Kidney glomerular epithelial cell (primary cell): Measurements from ENCODE around the gene OR11H7.
A peak's percentile ranks its signal among the peaks of the same experiment; 100 is the strongest.
"Not testable (repeated sequence)": the region's sequence is repeated elsewhere in the genome, so short reads cannot be mapped to it uniquely, and the experiment has no call there.

Experiments used
- DNase-seq: peaks from one replicate; lab custom pipeline; 2025; lab: John Stamatoyannopoulos, UW

Gene OR11H7

DNA sequence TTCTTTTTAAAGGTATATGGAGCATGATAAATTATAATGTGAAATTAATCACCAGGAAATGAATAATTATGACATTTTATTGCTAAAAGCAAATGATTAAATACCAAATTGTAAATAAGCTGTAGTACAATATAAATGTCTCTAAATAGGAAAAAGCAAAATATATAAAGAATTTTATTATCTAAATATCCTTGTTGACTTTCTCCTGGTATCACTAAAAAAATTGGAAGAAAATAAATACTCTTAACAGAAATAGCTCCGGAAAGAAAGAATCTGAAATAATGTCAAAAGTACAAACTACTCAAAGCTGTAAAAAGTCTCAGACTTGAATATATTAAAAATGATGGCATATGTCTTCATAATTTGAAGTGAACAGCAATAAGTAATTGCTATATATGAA is at the start of gene OR11H7:
Gene OR11H7, plus strand, starts transcription at position 301 of the 400 bp plus-strand sequence.
- DNase-seq, result no peak

DNA sequence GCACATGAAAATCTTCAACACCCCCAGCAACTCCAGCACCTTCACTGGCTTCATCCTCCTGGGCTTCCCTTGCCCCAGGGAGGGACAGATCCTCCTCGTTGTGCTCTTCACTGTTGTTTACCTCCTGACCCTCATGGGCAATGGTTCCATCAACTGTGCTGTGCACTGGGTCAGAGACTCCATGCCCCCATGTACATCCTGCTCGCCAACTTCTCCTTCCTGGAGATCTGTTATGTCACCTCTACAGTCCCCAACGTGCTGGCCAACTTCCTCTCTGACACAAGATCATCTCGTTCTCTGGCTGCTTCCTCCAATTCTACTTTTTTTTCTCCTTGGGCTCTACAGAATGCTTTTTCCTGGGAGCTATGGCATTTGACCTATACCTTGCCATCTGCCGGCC is 49.6 kb upstream of the OR11H7 start:
- DNase-seq, result no peak

DNA sequence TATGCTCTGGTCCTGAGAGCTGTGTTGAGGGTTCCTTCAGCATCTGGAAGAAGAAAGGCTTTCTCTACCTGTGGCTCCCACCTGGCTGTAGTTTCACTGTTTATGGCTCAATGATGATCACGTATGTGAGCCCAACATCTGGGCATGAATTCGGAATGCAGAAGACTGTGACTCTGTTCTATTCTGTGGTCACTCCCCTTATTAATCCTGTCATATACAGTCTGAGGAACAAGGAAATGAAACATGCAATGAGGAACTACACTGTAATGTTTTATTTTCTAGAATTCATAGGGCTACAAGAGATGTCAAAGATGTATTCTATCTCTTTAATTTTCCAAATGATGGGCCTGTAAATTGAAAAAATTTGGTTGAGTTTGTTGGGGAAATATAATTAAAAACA is 48.9 kb upstream of the OR11H7 start:
- no peak for DNase-seq

DNA sequence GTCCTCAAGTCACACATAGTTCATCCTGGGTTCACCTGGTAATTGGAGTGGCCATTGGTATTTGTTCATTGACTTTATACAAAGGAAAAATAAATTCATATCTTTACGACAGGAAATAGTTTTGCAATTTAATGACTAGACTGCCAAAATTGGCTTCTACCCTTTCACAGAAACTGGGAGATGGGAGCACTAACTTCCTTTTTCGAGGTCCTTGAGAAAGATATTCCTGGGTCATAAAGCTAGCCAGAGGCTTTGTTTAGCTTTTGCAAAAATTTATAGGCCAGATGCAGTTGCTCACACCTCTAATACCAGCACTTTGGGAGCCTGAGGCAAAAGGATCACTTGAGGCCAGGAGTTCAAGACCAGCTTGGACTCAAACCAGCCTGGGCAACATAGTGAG is 48.3 kb upstream of the OR11H7 start:
- no peak for DNase-seq

DNA sequence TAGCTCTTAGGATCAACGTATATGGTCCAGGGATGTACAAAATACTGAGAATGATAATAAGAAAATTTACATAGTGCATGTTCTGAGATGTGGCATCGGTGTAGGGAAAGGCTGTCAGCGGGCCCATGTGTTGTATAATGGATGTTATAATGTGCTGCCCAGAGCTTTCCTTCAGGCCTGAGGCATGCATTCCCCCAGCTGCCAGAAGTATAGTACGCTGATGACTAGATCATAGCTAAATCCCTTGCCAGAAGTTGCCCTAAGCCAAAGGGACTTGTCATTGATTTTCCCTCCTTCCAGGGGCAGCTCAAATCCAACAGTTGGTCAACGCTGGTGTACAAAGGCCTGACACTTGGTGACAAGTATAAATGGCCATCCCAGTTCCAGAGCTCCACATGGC is 44.6 kb upstream of the OR11H7 start:
- no peak for DNase-seq

DNA sequence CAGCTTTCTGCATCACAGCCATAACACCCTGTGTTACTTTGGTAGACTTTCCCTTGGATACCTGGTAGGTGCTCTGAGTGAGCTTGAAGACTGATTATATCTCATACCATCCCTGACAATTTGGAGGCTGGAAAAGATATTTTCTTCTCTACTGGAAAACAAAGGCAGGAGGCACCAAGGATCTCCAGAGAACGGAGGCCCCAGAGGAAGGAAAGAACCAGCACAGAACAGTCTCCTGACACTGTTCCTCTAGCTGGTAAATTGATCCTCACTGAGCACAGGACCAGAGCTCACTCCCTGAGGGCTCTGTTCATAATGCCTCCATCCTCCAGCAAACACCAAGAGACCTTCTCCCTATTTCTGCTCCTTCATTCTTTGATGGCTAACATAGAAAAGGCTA is 38.2 kb upstream of the OR11H7 start, which contains the start of gene OR11G2:
Gene OR11G2, plus strand, starts transcription at position 301 of the 400 bp plus-strand sequence. CDS start 6,542 bp downstream, outside the sequence.
- DNase-seq, result no peak

DNA sequence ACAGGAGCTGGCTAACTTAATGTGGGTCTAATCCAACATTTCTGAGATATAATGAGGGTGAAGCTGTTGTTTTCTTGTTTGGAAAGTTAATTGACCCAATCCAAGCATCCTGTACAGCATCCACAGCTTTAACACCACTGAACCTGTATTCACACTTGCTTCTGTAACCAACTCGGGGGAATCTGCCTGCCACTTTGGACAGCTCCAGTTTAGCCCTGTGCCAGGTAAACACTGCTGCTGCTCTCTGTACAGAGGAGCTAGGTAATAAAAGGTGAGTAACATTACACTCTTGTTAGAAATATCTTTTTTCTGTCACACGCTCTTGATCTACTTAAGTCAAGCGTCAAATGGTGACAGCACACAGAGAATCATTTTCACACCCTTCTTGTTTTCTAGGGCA is 37.4 kb upstream of the OR11H7 start:
- DNase-seq, result no peak

DNA sequence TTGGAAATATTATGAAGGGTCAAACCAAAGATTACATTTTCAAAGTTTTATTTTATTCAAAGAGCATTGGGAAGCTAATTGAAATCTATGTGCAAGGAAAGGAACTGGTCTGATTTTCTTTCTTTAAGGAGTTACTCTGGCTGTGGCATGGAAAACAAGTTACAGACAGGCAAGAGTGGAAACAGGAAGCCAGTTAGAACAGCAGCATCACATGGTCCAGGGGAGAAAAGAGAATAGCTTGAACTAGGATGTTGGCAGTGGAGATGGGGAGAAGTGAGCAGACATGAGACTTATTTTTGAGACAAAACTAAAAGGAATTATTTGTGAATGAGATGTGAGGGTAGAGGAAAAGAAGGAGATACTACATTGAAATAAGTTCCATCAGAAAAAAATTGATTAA is 34.7 kb upstream of the OR11H7 start:
- no peak for DNase-seq

DNA sequence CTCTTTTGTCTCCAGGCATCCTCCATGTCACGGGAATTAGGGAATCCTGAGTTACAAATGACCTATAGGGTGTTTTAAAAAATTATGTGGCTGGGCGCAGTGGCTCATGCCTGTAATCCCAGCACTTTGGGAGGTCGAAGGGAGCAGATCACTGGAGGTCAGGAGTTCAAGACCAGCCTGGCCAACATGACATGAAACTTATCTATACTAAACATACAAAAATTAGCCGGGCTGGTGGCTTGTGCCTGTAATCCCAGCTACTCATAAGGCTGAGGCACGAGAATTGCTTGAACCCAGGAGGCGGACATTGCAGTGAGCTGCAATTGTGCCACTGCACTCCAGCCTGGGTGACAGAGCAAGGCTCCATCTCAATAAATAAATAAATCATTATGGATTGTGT is 33.6 kb upstream of the OR11H7 start:
- DNase-seq, result not testable (repeated sequence)

DNA sequence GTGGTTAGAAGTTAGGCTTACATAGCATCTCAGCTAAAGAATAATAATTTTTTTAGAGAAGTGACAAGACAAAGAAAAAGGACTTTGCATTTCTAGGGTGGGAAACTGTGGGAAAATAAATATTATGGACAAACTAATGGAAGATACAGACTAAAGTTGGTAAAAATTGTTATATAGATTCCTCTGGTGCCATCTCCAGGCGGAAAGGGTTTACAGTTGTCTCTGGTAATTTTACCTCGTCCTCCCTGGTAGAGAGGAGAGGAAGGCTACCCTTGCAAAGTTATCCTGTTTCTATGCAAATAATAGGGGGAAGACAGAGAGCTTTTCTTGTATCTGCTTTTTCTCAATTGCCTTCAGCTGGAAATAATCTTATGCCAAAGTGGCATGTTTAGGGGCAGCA is 32.9 kb upstream of the OR11H7 start:
- no peak for DNase-seq

DNA sequence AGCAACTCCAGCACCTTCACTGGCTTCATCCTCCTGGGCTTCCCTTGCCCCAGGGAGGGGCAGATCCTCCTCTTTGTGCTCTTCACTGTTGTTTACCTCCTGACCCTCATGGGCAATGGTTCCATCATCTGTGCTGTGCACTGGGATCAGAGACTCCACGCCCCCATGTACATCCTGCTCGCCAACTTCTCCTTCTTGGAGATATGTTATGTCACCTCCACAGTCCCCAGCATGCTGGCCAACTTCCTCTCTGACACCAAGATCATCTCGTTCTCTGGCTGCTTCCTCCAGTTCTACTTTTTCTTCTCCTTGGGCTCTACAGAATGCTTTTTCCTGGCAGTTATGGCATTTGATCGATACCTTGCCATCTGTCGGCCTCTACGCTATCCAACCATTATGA is 31.3 kb upstream of the OR11H7 start:
- no peak for DNase-seq

DNA sequence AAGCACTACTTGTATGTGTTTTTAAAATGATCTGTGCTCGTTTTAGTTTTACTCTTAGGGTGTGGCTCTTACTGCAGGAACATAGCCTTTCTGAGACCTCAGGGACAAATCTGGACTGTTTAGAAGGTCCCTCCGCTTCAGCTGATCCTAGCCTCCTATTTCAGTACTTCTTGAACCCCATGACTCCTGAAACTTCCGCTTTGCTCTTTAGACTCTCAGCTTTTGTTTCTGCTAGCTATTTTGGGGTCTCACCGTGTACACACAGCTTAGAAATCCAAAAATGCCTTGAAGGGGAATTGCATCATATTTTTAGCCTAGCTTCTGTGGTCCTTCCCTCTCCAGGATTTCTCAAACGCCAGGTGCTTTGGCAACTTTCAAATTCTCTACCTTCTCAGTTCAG is 29.8 kb upstream of the OR11H7 start:
- no peak for DNase-seq

DNA sequence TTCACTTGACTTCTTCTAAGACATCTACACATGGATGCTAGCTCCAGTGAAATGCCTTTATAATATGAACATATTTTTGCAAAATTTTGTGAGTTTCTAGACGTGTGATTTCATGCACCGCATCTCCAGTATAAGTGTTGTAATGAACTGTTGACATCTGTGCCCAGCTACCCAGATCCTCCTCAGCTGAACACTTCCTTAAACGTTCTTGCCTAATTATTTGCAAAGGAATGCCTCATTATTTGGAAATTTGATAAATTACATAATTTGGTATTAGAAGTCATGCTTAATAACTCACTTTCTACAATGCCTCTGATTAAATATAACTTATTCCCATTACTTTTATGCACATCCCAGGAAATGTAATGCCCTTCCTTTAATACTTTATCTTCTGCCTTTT is 24.1 kb upstream of the OR11H7 start:
- no peak for DNase-seq

DNA sequence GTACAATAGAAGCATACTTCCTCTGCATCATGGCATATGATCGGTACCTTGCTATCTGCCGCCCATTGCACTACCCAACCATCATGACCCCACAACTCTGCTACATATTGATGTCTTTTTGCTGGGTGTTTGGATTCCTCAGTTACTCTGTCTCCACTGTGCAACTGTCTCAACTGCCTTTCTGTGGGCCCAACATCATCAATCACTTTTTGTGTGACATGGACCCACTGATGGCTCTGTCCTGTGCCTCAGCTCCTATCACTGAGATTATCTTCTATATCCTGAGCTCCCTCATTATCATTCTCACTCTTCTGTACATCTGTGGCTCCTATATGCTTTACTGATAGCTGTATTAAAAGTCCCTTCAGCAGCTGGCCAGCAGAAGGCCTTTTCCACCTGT is 19.2 kb upstream of the OR11H7 start:
- no peak for DNase-seq

DNA sequence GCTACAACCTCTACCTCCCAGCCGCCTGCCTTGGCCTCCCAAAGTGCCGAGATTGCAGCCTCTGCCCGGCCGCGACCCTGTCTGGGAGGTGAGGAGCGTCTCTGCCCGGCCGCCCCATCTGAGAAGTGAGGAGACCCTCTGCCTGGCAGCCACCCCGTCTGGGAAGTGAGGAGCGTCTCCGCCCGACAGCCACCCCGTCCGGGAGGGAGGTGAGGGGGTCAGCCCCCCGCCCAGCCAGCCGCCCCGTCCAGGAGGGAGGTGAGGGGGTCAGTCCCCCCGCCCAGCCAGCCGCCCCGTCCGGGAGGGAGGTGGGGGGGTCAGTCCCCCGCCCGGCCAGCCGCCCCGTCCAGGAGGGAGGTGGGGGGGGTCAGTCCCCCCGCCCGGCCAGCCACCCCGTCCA is 16.4 kb upstream of the OR11H7 start:
- not testable (repeated sequence) for DNase-seq

DNA sequence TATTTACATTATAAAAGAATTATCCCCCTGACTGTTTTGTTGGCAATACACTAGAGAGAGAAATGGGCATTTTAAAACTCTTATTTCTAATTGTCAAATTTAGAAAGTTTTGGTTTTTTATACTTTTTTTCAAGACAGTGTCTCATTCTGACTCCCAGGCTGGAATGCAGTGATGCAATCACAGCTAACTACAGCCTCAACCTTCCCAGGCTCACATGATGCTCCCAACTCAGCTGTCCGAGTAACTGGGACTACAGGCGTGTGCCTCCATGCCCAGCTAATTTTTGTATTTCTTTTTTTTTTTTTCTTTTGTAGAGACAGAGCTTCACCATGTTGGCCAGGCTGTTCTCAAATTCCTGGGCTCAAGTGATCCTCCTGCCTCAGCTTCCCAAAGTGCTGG is 13.6 kb upstream of the OR11H7 start:
- no peak for DNase-seq

DNA sequence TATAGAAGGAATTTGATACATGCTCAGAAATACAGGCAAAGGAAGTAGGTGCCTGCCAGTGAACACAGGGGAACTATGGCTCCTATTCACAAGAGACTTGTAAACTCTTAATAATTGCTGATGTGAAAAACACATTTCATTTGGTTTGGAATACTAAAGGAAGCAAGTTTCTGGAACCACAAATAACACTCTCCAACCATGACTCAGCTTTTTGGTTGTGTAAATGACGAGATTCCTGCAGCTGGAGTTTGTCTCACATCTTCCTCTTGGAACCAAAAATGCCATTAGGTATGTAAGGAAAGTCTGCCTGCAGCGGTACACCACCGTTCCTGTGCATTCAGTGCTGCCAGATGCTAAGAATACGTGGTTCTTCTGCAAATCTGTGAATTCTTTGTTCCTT is 9.7 kb upstream of the OR11H7 start:
- no peak for DNase-seq

DNA sequence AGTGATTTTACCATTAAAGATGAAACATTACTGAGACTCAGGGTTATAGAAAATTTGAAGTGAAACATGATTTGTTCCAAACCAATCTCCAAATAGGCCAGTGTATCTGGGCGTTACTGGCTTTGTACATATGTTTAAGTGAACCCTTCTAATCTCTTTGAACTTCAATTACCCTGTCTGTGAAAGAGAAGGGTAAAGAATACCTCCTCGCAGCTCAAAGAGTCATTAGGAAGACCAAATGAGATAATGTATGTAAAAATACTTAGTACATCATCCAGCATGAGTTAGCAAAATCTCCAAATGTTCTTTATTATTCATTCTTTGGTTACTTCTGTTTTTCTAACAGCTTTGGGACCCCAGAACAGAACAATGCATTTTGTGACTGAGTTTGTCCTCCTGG is 5.4 kb upstream of the OR11H7 start, which contains the start of gene OR11H6:
Gene OR11H6, plus strand, starts transcription at position 301 of the 400 bp plus-strand sequence. Its CDS starts 0 bp downstream, at position 301.
- no peak for DNase-seq

DNA sequence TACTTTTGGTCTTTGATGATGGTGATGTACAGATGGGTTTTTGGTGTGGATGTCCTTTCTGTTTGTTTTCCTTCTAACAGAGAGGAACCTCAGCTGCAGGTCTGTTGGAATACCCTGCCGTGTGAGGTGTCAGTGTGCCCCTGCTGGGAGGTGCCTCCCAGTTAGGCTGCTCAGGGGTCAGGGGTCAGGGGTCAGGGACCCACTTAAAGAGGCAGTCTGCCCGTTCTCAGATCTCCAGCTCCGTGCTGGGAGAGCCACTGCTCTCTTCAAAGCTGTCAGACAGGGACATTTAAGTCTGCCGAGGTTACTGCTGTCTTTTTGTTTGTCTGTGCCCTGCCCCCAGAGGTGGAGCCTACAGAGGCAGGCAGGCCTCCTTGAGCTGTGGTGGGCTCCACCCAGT is 6.6 kb downstream of the OR11H7 start:
- DNase-seq, result not testable (repeated sequence)

DNA sequence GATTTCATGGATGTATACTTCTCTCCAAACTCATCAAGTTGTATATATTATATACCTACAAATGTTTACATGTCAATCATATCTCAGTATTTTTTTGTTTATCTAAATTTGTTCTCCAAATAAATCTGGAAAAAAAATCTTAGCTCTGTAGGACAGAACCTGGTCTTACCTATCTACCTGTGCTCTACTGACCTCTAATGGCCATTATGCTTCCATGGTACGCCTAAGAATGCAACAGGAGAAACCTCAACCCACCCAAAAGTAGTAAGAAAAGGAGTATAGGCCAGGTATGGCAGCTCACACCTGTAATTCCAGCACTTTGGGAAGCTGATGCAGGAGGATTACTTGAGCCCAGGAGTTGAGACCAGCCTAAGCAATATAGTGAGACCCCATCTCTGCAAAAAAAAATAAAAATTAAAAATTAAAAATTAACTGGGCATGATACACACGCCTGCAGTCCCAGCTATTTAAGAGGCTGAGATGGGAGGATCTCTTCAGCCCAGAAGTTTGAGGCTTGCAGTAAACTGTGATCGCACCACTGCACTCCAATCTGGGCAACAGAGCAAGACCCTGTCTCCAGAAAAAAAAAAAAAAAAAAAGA is 19.0 kb downstream of the OR11H7 start:
- peak; percentile 24 for DNase-seq

DNA sequence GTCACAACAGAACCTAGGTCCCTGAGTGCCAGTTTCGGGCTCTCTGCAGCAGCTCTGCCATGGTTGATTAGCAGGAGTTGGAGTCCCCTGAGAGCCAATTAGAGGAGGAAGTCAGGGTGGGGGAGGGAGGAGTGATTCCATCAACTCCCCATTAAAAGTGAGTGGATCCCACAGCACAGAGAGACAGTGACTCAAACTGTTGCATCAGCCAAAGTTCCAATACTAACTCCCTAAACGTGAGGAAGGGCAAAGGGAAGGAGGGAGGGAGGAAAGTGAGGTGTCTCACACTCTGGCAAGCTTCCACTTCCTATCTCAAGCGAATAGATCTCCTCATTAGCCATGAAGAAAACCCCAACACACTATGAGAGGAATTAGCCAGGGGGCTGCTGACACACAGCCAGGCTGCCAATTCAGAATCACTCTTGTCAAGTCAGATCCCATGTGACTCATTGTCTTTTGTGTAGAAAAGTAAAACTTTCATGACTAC is 33.9 kb downstream of the OR11H7 start:
- DNase-seq, result peak; percentile 75

DNA sequence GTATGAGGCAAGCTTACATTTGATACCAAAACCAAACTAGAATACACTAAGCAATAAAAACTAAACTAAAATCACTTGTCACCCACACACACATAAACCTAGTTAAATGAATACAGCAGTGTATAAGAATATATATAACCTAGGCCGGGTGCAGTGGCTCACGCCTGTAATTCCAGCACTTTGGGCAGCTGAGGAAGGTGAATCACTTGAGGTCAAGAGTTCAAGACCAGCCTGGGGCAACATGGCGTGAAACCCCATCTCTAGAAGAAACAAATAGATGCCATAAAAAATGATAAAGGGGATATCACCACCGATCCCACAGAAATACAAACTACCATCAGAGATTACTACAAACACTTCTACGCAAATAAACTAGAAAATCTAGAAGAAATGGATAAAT is 35.6 kb downstream of the OR11H7 start:
- not testable (repeated sequence) for DNase-seq

DNA sequence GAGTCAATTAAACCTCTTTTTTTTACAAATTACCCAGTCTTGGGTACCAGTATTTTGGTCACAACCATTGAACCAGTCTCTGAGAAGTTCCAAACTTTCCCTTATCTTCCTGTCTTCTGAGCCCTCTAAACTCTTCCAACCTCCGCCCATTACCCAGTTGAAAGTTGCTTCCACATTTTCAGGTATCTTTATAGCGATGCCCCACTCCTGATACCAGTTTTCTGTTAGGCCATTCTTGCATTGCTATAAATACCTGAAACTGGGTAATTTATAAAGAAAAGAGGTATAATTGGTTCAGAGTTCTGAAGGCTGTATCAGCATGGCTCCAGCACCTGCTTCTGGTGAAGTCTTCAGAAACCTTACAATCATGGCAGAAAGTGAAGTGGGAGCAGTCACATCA is 45.3 kb downstream of the OR11H7 start:
- DNase-seq, result no peak

DNA sequence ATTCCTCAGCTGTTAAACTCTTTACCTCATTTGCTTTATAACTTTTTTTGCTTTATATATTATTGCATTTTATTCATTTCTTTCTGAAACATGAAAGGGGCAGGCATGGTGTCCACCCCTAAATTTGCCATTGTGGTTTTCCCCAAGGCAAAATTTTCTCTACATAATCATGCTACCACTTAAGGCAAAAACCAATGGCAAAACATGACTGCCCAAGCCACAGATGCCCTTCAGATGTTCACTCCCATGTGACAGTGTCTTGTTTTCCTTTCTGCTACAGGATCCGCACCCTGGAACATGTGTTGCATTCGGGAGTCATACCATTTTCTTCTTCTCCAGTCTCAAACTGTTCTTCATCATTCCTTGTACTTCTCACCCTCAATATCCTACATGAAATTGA is 48.6 kb downstream of the OR11H7 start:
- no peak for DNase-seq
